ENCODE measurements around the gene XYLT2.

DNA sequence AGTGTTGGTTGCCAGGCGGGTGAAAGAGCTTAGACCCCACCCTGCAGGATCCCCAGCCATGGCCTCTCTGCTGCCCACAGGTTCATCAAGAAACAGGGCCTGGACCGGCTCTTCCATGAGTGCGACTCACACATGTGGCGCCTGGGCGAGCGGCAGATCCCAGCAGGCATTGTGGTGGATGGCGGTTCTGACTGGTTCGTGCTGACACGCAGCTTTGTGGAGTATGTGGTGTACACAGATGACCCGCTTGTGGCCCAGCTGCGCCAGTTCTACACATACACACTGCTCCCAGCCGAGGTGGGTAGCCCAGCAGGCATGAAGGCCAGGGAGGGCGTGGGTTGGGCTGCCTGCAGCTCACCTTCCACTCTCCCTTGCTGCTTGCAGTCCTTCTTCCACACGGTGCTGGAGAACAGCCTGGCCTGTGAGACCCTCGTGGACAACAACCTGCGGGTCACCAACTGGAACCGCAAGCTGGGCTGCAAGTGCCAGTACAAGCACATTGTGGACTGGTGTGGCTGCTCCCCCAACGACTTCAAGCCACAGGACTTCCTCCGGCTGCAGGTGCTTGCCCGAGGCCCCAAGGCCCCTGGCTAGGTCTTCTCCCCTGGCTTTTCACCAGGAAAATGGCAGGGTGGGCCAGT, 9.9 kb downstream of the XYLT2 start:
- TF ChIP-seq, protein P1, sequence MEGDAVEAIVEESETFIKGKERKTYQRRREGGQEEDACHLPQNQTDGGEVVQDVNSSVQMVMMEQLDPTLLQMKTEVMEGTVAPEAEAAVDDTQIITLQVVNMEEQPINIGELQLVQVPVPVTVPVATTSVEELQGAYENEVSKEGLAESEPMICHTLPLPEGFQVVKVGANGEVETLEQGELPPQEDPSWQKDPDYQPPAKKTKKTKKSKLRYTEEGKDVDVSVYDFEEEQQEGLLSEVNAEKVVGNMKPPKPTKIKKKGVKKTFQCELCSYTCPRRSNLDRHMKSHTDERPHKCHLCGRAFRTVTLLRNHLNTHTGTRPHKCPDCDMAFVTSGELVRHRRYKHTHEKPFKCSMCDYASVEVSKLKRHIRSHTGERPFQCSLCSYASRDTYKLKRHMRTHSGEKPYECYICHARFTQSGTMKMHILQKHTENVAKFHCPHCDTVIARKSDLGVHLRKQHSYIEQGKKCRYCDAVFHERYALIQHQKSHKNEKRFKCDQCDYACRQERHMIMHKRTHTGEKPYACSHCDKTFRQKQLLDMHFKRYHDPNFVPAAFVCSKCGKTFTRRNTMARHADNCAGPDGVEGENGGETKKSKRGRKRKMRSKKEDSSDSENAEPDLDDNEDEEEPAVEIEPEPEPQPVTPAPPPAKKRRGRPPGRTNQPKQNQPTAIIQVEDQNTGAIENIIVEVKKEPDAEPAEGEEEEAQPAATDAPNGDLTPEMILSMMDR (IDR thresholded peaks at IDR 0.05), result no peak
- TF ChIP-seq POLR2A (IDR thresholded peaks at IDR 0.05), result no peak

All from testis (tissue), 2 donors.